ENCODE results near the gene NRXN3.

NRXN3 gene

DNA sequence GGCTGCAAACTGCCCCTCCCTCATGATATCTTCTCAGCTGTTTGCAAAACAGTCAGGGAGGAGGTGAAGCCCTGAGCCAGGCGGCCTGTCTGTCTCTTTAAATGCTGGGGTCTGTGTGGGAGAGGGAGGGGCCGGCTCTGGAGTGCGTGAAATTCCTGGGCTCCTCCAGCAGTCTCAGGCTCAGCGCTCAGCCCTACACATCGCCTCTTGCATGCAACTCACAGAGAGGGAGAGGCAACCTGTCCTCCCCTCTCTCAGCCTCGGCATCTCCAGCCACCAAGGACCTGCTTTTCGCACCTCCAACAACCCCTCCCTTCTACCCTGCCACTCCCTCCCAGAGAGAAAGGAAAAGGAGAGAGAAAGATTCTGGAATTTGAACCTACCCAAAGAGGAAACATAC lies at the start of gene NRXN3:
Gene NRXN3 (plus strand): TSS at position 171 of the 400 bp plus-strand sequence. CDS start 72,721 bp downstream, outside the sequence.
- no peak for DNase-seq (ENCODE audit: low read depth)

DNA sequence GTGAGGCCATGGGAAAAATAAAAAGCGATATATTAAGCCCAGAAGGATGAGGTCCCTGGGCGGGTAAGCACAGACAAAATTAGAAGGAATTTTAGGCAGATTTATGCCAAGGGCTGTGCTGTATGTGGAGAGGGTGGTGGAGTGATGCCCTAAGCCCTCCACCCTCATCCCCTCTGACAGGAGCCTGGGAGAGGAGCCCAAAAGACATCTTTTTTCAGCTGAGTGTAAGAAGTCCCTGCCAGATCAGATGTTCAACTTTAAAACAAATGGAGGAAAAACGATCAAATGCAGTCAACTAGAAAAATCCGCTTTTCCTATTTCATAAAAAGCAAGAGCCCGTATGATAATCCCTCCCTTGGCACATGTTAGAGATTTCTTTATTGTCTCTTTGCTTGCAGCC lies 47.7 kb upstream of the NRXN3 start:
- DNase-seq (ENCODE audit: low read depth), result no peak

DNA sequence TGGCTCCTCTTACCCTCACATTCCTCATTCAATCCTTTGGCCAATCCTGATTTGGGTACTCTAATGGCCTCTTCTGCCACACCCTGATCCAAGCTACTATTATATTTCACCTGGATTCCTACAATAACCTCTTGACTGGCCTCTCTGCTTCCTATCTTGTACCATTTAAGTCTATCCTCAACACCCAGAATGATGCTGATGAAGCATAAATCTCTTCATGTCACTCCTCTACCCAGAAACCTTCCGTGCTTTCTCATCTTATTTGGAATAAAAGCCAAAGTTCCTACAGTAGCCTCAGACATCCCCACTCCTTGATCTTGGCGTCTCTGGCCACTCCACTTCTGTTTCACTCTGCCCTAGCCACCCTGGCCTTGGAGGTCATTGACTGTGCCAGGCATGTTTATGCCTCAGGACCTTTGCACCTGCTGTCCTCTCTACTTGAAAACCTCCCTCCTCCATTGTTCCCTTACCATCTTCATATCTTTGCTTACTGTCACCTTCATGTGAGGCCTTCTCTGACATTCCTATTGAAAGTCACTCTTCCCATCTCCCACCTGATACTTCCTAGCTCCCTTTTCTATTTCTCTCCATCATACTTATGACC lies 46.4 kb upstream of the NRXN3 start:
- no peak for DNase-seq (ENCODE audit: low read depth)

DNA sequence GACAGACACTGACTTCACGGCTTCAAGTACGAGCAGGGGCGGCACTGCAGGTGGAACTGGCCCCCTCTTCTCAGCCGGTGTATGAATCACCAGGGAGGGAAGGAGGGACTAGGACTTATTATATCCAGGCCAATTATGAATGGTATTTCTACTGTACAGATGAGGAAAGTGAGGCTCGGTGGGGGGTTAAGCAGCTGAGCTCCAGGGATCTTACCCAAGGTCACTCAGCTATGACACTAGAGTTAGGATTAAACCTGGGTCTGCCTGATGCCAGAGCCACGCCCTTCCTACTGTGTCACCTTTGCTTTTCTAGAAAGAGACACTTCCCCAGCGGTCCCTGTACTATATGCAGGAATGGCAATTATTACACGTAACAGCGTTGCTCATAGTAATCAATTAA lies 42.2 kb upstream of the NRXN3 start:
- no peak for DNase-seq (ENCODE audit: low read depth)

DNA sequence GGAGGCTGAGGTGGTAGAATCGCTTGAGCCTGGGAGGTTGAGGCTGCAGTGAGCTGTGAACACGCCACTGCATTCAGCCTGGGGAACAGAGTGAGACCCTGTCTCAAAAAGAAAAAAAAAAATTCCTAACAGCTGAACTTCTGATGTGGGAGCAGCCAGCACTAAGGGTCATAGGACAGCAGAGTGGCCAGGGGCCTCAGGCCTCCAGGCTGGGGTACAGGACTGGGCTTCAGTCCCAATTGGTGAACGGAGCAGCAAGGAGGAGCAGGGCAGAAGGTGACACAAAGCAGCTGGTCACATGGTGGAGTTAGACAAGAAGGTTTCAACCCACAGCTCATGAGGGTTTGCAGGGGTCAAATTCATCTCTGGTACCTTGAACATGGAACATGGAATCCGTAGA lies 40.8 kb upstream of the NRXN3 start:
- DNase-seq (ENCODE audit: low read depth), result no peak

DNA sequence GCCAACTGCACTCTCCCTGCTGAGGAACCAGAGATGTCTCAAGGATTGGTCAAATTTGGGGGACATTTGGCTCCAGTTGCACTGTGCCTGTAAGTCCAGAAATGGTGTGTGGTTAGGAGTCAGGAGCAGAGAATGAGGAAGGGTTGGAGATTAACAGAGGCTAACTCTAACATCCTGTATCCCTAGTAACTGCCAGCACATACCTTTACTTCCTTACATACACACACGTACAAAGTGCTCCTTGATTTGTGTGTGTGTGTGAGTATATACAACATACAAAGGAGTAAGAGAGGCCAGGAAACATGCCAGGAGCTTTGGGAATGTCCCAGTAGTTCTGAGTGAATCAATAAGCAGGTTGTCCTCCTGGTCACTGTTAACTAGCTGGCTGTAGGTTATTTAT lies 39.8 kb upstream of the NRXN3 start:
- no peak for DNase-seq (ENCODE audit: low read depth)

DNA sequence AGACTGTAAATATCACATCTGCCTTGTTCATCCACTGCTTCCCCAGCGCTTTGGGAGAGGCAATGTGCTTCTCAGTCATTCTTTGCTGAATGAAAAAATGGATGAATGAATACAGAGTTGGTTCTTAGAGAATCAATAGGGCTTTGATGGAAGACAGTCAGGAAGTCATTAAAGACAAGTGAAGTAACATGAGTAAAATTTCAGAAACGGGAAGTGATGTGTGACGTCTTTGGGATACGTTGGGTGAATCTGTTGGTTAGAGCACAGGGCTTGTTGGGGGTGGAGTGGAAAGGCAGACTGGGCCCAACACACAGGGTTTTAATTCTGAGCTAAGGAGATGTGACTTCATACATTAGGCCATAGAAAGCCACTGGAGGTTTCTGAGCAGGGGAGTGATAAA lies 39.0 kb upstream of the NRXN3 start:
- DNase-seq (ENCODE audit: low read depth), result no peak

DNA sequence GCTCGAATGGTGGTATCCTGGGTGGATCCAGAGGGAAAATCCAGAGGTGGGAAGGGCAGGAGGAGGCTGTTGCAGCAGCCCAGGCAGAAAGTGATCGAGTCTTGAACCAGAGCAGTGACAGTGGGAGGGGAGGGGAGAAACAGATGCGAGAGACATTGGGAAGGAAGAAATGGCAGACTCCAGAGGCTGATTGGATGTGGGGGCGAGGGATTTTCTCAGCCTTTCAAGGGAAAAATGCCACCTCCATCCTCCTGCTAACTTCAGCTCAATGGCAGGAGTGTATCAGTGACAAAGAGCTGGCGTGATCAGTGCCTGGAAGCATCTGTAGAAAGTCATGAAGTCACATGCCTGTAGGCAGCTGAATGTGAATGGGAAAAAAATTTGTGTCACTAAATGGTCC lies 38.6 kb upstream of the NRXN3 start:
- no peak for DNase-seq (ENCODE audit: low read depth)

DNA sequence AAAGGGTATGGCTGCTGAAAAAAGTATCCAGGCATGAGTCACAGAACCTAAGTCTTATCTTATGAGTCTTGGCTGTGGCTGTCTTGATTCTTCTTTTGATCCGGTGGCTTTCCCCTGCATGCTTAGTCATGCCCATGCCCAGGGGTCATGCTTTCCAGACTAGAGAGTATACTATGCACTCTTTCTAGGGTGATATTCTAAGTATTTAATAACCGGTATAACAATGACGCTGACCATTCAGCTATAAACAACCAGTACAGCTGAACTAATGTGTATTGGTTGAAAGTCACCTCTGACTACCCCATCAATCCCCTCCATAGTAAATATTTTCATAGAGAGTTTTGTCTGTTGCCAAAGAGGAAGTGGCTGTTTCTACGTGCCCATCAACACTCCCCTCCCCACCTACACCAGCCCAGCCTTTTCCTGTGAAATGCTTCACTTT lies 34.7 kb upstream of the NRXN3 start:
- DNase-seq (ENCODE audit: low read depth), result no peak

DNA sequence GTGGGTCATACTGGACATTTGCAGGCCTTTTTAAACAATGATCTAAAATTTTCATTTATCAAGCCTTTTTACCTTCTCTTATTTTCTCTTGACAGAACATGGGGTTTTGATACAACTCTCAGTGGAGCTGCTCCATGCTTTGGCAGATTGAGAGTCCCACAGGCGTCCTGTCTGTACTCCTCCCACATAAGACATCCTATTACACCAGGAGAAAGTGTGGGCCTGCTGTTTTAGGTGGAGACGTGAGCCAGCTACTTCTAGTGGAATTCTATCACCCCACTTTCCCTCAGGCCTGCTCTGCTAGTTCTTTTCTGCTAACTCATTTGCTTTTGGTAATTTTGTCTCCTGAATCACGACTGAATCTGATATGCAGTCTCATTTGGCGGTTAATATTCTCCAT lies 33.5 kb upstream of the NRXN3 start:
- DNase-seq (ENCODE audit: low read depth), result no peak

DNA sequence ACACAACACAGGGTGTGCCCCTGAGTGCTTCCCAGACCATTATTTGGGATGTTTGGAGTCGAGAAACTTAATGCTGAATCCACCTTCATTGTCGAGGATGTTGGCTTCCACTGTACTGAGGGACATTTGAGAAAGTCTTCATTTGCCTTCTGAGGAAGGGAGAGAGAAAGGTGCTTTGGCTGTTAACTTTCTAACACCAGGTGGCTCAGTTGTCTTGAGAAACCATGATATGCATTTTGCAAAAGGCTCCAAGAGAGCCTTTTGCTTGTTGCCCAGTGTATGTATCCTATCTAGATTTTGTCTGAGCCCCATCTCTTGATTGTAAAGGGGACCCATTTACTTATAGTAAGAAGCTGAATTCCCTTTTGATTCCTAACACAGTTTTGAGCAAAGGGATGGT lies 28.6 kb upstream of the NRXN3 start:
- DNase-seq (ENCODE audit: low read depth), result no peak

DNA sequence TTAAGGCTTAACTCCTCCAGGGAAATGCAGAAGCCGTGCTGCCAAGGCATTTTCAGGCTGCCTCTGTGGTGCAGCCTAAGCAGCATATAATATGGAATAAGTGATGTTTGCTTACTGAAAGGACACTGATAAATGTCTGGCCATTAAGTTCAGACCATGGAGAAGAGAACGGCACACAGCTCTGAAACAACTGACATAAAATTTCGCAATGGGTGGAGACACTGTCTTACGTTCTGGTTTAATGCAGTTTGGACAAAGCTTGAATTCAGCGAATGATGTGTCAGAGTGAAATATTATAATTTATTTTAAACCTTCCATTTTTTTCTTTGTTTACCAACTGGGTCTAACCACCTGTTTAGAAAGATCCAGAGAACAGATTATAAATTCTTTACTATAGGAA lies 27.2 kb upstream of the NRXN3 start:
- DNase-seq (ENCODE audit: low read depth), result no peak

DNA sequence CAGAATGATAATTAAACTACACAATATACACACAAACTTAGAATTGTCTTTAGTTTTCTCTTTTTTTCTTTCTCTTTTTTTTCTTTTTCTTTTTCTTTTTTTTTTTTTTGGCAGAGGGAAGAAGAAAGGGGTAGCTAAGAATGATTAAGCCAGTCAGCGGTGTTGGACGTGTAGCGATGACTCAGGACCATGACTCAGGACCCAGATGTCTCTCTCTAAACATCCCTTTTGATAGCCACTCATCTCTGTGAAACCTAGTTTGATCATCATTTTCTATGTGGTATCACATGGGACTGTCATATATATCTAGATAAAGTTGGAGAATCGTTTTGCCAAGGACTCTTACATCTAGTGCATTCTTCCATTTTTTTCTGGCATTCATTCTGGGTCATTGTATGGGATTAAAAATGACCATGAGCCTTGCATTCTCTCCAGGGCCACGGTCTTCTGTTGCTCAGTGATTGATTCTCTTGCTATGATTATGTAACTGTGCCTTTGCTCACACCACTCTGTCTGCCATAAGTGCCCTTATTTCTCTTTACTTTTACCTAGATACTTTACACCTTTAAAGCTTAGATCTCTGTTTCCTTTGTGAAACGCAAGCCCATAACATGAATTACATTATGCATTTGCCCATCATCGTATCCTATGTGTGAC lies 26.6 kb upstream of the NRXN3 start:
- DNase-seq (ENCODE audit: low read depth), result no peak

DNA sequence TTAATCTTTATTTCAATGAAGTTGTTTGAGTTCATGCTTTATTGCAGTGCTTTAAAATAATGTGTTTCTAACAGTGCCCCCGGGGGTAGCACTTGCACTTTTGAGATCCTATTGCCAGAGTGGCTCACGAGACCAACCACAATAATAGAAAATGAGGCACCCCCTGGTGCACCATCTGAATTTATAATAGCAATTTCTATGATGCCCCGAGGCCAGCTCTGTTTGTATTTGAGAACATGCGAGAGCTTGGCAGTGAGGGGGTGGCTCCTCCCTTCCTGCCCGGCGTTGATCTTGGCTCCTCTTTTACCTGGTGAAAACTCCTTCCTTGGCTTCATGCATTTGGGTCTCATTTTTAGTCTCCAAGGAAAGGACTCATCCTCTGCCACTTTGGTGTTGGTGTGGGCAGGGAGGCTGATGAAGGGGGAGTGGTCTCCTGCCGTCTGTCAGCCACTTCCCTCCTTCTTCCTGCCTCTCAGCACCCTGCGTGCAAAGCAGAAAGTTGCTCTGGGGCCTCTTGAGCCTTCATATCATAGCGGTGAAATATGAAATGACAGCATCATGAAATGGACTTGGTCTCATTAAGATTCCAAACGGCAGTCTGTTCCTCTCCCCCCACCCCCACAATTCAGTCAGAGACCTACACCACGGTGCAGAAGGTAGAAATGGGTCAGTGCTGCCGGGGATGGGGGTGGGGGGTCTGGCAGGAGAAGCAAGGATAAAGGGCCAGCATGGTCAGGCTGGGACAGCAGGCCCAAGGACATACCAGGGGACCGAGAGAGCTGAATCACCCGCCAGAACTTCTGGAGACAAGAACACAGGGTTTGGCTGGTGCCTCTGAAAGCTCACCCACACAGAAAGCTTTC lies 17.7 kb upstream of the NRXN3 start:
- no peak for DNase-seq (ENCODE audit: low read depth)

DNA sequence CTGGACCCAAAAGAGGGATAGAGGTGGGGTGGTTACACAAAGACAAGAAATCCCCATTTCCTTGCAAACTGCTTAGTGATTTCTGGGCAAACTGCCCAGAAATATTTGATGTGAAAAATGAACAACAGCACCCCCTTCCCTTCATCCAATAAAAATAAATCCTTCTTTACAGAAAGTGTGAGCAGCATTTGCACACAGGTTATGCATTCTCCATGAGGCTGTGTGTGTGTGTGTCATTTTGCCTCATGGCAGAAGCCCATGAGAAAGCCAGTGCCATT lies 17.2 kb upstream of the NRXN3 start:
- DNase-seq (ENCODE audit: low read depth), result no peak

DNA sequence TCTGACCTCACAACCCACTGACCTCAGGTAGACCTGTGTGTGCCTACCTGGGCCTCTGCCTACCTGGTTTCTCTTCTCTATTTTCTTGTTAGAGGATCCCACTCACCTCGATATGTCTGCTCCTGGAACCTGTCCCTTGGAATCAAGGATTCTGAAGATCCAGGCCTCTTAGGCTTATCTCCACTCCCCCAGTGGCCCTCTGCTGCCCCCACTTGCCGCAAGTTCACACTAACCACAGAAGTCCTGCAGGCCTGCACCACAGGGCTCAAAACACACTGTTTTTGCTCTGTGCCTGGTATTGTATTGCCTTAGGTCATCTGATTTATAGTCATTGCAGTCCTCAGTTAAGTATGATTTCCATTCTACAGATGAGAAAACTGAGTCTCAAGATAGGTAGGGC lies 15.3 kb upstream of the NRXN3 start:
- DNase-seq (ENCODE audit: low read depth), result no peak

DNA sequence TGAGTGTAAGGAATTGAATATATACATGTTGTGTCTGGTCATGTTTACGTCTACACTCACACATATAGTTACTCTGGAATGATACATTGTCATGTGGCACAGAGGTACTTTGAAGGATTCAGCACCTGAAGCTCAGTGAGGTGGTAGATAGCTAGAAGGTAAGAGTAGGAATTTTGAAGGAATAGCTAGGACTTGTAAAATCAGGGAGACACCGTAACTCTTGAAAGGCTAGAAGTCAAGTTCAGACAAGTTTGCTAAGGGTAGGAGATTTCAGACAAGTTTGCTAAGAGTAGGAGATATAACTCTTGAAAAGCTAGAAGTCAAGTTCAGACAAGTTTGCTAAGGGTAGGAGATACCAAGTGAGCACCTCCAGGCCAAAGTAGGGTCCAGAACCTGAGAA lies 14.0 kb upstream of the NRXN3 start:
- no peak for DNase-seq (ENCODE audit: low read depth)

DNA sequence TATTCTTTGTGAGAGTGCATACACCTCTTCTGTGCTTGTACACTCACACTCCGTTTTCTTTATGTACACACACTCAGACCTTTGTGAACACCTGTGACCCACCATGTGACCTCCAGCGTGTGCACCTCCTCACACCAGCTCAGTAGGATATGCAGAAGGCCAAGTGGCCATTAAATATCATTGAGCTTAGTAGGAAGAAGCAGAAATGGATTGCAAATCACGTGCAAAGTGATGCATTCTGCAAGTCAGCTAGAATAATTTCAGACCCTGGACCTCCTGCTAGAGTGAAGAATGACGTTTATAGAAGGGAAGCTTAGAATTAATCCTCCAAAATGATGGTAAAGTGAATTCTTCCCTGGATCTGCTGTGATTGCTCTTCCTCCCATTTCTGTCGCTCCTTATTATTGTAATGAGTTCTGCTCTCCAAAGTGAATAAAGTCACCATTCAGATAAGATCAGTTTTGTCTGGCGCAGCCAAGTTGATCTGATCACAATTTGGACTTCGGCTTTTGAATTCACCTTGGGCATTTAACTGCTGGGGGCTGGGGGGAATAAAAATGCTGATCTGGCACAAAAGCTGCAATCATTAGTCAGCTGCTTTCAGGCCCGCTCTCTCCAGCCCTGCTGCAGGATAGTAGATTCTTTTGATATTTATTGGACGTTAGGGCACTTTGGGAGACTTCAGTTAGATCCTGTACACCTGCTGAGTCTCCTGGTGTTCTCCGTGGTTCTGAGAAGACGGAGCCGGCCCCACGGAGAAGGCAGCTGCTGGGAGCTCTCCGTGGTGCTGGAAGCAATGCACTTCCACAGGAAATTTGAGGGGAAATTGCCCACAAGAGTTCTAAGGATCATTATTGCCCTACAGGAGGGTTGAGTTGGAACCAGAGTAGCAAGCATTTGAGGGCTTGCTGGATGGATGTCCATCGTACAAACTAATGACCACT lies 12.4 kb upstream of the NRXN3 start:
- no peak for DNase-seq (ENCODE audit: low read depth)

DNA sequence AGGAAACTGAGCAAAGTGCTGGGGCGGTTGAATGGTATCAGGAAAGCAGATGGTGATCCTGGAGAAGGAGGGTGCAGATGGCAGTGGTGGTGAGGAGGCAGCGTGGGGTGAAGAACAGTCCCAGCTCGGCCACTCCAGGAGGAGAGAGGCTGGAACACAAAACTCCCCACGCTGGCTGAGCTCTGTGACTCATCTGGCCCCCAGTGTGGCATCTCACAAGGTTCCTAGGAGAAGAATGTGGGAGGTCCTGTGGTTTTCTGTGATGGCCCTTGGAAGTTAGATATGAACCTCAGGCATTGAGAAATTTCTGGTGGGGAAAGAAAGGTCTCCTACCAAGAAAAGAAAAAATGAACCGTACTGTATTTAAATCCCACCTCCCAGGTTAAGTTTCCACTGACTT lies 8.0 kb upstream of the NRXN3 start:
- no peak for DNase-seq (ENCODE audit: low read depth)

DNA sequence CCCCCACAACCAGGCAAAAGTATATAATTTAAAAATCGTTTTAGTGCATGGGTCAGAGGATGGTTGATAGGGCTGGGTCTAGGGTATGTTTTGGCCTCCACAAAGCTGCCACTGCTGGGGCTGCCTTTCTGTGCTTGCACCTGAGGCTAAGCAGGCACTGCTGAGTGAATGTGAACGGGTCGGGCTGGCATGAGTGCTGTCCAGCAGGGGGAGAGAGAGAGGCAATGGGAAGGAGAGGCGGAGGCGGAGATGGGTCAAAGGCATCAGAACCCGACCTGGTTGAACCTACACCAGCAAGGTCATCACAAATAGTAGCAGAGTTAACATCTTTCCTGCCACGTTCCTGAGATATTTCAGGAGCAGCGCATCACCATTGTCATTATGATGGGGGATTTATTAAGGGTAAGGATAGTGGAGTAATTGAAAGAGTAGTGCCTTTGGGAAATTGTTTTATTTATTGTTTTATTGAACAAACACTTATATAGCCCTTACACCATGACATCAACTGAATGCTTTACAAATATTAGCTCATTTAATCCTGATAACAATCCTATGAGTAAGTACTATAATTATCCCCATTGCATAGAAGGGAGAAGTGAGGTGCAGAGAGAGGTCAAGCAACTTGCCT lies 5.8 kb upstream of the NRXN3 start:
- DNase-seq (ENCODE audit: low read depth), result no peak

DNA sequence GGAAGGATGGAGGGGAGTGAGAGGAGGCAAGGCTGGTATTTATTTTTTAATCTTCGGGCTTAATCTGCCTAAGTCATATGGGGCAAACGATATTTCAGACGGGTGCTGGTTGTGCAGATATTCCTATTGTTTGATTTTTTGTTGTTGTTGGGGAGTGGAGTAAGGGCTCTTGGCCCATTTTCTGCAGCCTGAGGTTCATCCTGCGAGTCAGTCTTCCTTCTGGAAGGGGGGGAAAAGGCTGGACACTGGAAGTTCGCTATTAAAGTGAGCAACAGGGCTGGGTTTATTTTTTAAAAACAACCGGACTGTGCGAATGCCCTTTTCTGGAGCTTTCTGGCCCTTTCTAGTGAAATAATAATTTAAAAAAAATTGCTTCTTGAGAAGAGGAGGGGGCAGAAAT lies 2.3 kb downstream of the NRXN3 start:
- no peak for DNase-seq (ENCODE audit: low read depth)

All from activated gamma-delta T cell treated with anti-CD3 and anti-CD28 coated beads, Interleukin-2, amount 50 U/mL, for 16 hours (primary cell).